HepG2 (cell line): Measurements from ENCODE around the gene AEBP1. TPM values are rescaled to one million over a fixed set of nuclear protein-coding genes. Genes with fewer than 3 reads are reported as not detected.

Experiments used
- ATAC-seq: fragments of 200-7000 bp; cut with Tn5 transposase; 3 replicates; pipeline ENCODE4 v1.9.1; 2020; ENCODE audit warnings: mild to moderate bottlenecking, moderate library complexity
- BruUV-seq: library from RNA; stranded (reverse); fragments of 400-500 nt; replicated peaks from 2 replicates; lab custom pipeline; 2021; lab: Mats Ljungman, UMichigan
- CTCF ChIA-PET: fragments of 300-600 bp; formaldehyde crosslinking; extraction: SDS; loops from one replicate; lab custom pipeline; 2021; ENCODE audit warnings: low total read pairs, inconsistent platforms, low intra/inter-chr PET ratio; lab: Yijun Ruan, JAX
- POLR2A ChIA-PET: fragments of 350-600 bp; sonication (Branson Sonifier 250); formaldehyde crosslinking; loops from one replicate; lab custom pipeline; 2020; ENCODE audit warnings: antibody characterized with exemption, inconsistent platforms; lab: Yijun Ruan, JAX
- DNase-seq: peaks from one replicate; pipeline ENCODE4 v3.0.0-alpha.2; 2015; ENCODE audit warnings: low spot score
- FAIRE-seq: peaks from 3 replicates; lab custom pipeline; 2011; peaks lifted over from hg19 to GRCh38; lab: Jason Lieb, UNC
- H2AFZ ChIP-seq: one replicate; pipeline ENCODE4 v1.6.1; 2011; ENCODE audit warnings: low read length, inconsistent platforms
- H3K27ac ChIP-seq: fragments of 300-600 bp; 3 replicates; pipeline ENCODE4 v1.8.0; 2011; ENCODE audit warnings: mixed run types, mild to moderate bottlenecking, mixed read lengths, low read length, inconsistent platforms; ENCODE audit not compliant: insufficient read depth; ENCODE audit errors: extremely low read length
- H3K27me3 ChIP-seq, 2 experiments: fragments of 200-600 bp in 1 of 2; 2 replicates in 1 of 2; 3 replicates in 1 of 2; pipeline versions ENCODE4 v1.6.0 to v1.8.0; 2011; ENCODE audit warnings: low read length in 2 of 2, mild to moderate bottlenecking in 2 of 2, moderate library complexity in 2 of 2, inconsistent platforms in 1 of 2; ENCODE audit not compliant: insufficient read depth in 2 of 2, control insufficient read depth in 1 of 2
- H3K36me3 ChIP-seq, 2 experiments: fragments of 200-600 bp in 1 of 2; replicated peaks in 1 of 2; 2 replicates in 1 of 2; 3 replicates in 1 of 2; pipeline versions ENCODE4 v1.5.1 to v1.8.0; 2011; ENCODE audit warnings: low read length in 2 of 2, inconsistent platforms in 1 of 2; ENCODE audit not compliant: insufficient read depth in 2 of 2, control insufficient read depth in 1 of 2
- H3K4me1 ChIP-seq: 2 replicates; pipeline ENCODE4 v1.5.1; 2012; ENCODE audit warnings: low read length, inconsistent platforms; ENCODE audit not compliant: insufficient read depth
- H3K4me2 ChIP-seq: 2 replicates; pipeline ENCODE4 v1.6.0; 2011; ENCODE audit warnings: low read depth, low read length, inconsistent platforms
- H3K4me3 ChIP-seq, 3 experiments: fragments of 200-600 bp in 1 of 3; sonication (generic), shearing (Covaris generic) in 1 of 3; replicated peaks in 1 of 3; 2 replicates each; pipeline ENCODE4 v1.5.1; 2011 to 2016; ENCODE audit warnings: low read length in 3 of 3, inconsistent platforms in 2 of 3, low read depth in 2 of 3, mild to moderate bottlenecking in 2 of 3, control low read depth in 1 of 3, mixed read lengths in 1 of 3; ENCODE audit not compliant: insufficient read depth in 1 of 3
- H3K79me2 ChIP-seq: one replicate; pipeline ENCODE4 v1.6.1; 2011; ENCODE audit warnings: low read length, inconsistent platforms; ENCODE audit not compliant: insufficient read depth
- H3K9ac ChIP-seq: 2 replicates; pipeline ENCODE4 v1.6.0; 2011; ENCODE audit warnings: mild to moderate bottlenecking, low read depth, low read length, inconsistent platforms; ENCODE audit not compliant: insufficient read depth
- H3K9me3 ChIP-seq: 2 replicates; pipeline ENCODE4 v1.5.1; 2012; ENCODE audit warnings: mild to moderate bottlenecking, low read length
- H4K20me1 ChIP-seq: 2 replicates; pipeline ENCODE4 v1.6.0; 2011; ENCODE audit warnings: inconsistent platforms, mild to moderate bottlenecking, low read length, moderate library complexity; ENCODE audit not compliant: insufficient read depth
- ADNP ChIP-seq: sonication (generic); formaldehyde crosslinking; IDR thresholded peaks from 2 replicates; pipeline ENCODE4 v1.4.0; 2020; ENCODE audit warnings: missing genetic modification reagents
- BRCA1 ChIP-seq: sonication (generic); formaldehyde crosslinking; IDR thresholded peaks from 2 replicates; pipeline ENCODE4 v1.4.0; 2020; ENCODE audit warnings: missing genetic modification reagents
- CBFB ChIP-seq: sonication (generic); formaldehyde crosslinking; IDR thresholded peaks from 2 replicates; pipeline ENCODE4 v1.4.0; 2020; ENCODE audit warnings: missing genetic modification reagents
- MED8 ChIP-seq: sonication (generic); formaldehyde crosslinking; IDR thresholded peaks from 2 replicates; pipeline ENCODE4 v1.8.1; 2023; ENCODE audit warnings: mild to moderate bottlenecking, missing genetic modification reagents; ENCODE audit not compliant: insufficient replicate concordance
- NFE2L2 ChIP-seq: fragments of 150-350 bp; IDR thresholded peaks from 2 replicates; pipeline ENCODE4 v1.6.1; 2014; ENCODE audit warnings: low read length
- RAD21 ChIP-seq: fragments of 450-650 bp; formaldehyde crosslinking; IDR thresholded peaks from 2 replicates; pipeline ENCODE4 v1.5.0; 2020; ENCODE audit warnings: mild to moderate bottlenecking
- SIX4 ChIP-seq: sonication (generic); formaldehyde crosslinking; IDR thresholded peaks from 2 replicates; pipeline ENCODE4 v1.4.0; 2020; ENCODE audit warnings: missing genetic modification reagents
- SMARCE1 ChIP-seq: fragments of 450-650 bp; IDR thresholded peaks from 2 replicates; pipeline ENCODE4 v1.6.1; 2017; ENCODE audit warnings: borderline replicate concordance
- SNAPC4 ChIP-seq: sonication (generic); formaldehyde crosslinking; IDR thresholded peaks from 2 replicates; pipeline ENCODE4 v1.4.0; 2020; ENCODE audit warnings: mild to moderate bottlenecking, missing genetic modification reagents
- SP1 ChIP-seq, 2 experiments: fragments of 450-650 bp in 1 of 2; sonication (generic) in 1 of 2; formaldehyde crosslinking in 1 of 2; IDR thresholded peaks; 2 replicates each; pipeline versions ENCODE4 v1.4.0 to v1.6.1; 2016 to 2020; ENCODE audit warnings: missing genetic modification reagents in 1 of 2
- SRSF1 ChIP-seq: fragments of 200-400 bp; formaldehyde crosslinking; optimal IDR thresholded peaks from 2 replicates; pipeline ENCODE3; 2017; ENCODE audit warnings: mild to moderate bottlenecking, low read depth, low read length, moderate library complexity
- TSC22D2 ChIP-seq: sonication (generic); formaldehyde crosslinking; IDR thresholded peaks from 2 replicates; pipeline ENCODE4 v1.5.1; 2020; ENCODE audit warnings: missing genetic modification reagents, mild to moderate bottlenecking, borderline replicate concordance
- YY1 ChIP-seq: IDR thresholded peaks from 2 replicates; pipeline ENCODE4 v1.6.1; 2011; ENCODE audit warnings: low read length, low read depth, moderate library complexity, mild to moderate bottlenecking; ENCODE audit not compliant: insufficient read depth, insufficient replicate concordance
- ZBTB7B ChIP-seq: sonication (generic); formaldehyde crosslinking; IDR thresholded peaks from 2 replicates; pipeline ENCODE4 v1.4.0; 2020; ENCODE audit warnings: missing genetic modification reagents
- ZBTB8A ChIP-seq: sonication (generic); formaldehyde crosslinking; IDR thresholded peaks from 2 replicates; pipeline ENCODE4 v1.4.0; 2020; ENCODE audit warnings: mild to moderate bottlenecking, low read depth, missing genetic modification reagents, borderline replicate concordance
- ZNF331 ChIP-seq: sonication (generic); formaldehyde crosslinking; IDR thresholded peaks from 2 replicates; pipeline ENCODE4 v1.4.0; 2020; ENCODE audit warnings: missing genetic modification reagents
- ZSCAN29 ChIP-seq: sonication (generic); formaldehyde crosslinking; conservative IDR thresholded peaks from 2 replicates; pipeline ENCODE4 v1.4.0; 2020; ENCODE audit warnings: mild to moderate bottlenecking, missing genetic modification reagents
- WGBS: methylation state at CpG from one replicate; pipeline ENCODE4 v1.1.6; 2017; ENCODE audit warnings: low lambda C conversion rate; 5-methylcytosine and 5-hydroxymethylcytosine counted together
- in situ Hi-C: cut with HindIII; loops from 2 replicates; pipeline ENCODE4 v1.10.0; 2017; ENCODE audit warnings: low pct_unique_long_range_greater_than_20kb; ENCODE audit not compliant: extremely low pct_ligation_motif_present
- intact Hi-C: fragments of 100-400 bp; cut with micrococcal nuclease; formaldehyde crosslinking; loops from one replicate; pipeline ENCODE4 v1.10.0; 2022; ENCODE audit not compliant: unreplicated experiment
- polyA plus RNA-seq, 8 experiments: library from polyadenylated mRNA; depleted of rRNA in 3 of 8; stranded (reverse) in 7 of 8; unstranded in 1 of 8; fragments of >200 nt; fragmentation: Illumina TruSeq in 4 of 8; extraction: Trizol in 4 of 8; gene quantifications; 2 replicates each; pipeline versions ENCODE4 v1.2.1 to v1.2.3, GENCODE V29; 2011 to 2016; ENCODE audit warnings: low read depth in 4 of 8, missing spikeins in 1 of 8, mixed read lengths in 1 of 8; ENCODE audit not compliant: insufficient read depth in 1 of 8
- total RNA-seq, 5 experiments: library from RNA; depleted of rRNA; stranded (reverse); fragments of >200 nt; fragmentation: Illumina TruSeq; extraction: Trizol; gene quantifications; 2 replicates each; pipeline ENCODE4 v1.2.3, GENCODE V29; 2016; ENCODE audit warnings: low read depth in 1 of 5

The AEBP1 gene
- total and polyA plus RNA-seq, 2 of the 13 experiments (the other 11 are each of a cell fraction or from before 2014, with no cell fraction given): 0.22 to 0.55 TPM

GRCh38 chr7:44072364-44073231 is 31.5 kb upstream of the AEBP1 start:
- Histone ChIP-seq H3K4me1 (peaks cover 34% of the 10 kb centered on the region), H3K27ac (peak overlapping the region; percentile 54), H3K9me3 (no peaks in the 10 kb centered on the region), H3K79me2 (no peaks in the 10 kb centered on the region), H3K27me3 (no peaks in the 10 kb centered on the region), H2AFZ (no peak overlapping the region), H4K20me1 (no peaks in the 10 kb centered on the region), H3K4me2 (peak overlapping the region; percentile 64), H3K4me3 (peak overlapping the region in 1 of 3 experiments; percentile 46; a peak in 1 of 6 replicates), H3K36me3 (peaks cover 8 to 19% of the 10 kb centered on the region in 2 experiments; a peak in 4 of 5 replicates), H3K9ac (no peak overlapping the region)
- BruUV-seq: no TSS peak
- ChIA-PET CTCF (interaction anchor here (1.2 kb wide), 1 partner anchor 124 kb away, joined by 5 read pairs; no protein-coding TSS in a partner anchor), POLR2A (interaction anchor here (0.7 to 1.0 kb wide), 3 partner anchors 8 to 53 kb away, joined by 3 to 4 read pairs (median 3); partner anchors contain the start of gene DBNL)
- intact Hi-C loops: loop anchor here (1.0 to 5.0 kb wide), 3 partner anchors 16 to 124 kb away; no protein-coding TSS in a partner anchor
- ATAC-seq (peak; percentile 81), FAIRE-seq (no peak), DNase-seq (peak; percentile 76)
- 29% methylated on average over 7 of the region's 12 CpGs for WGBS
- in situ Hi-C loops: no loop called here
- TF ChIP-seq SIX4 (CRISPR knock-in tag) (no peak), MED8 (CRISPR knock-in tag) (no peak), ZBTB7B (CRISPR knock-in tag) (peak; percentile 74; the same call in 1 of the 2 replicates), SP1 (IDR thresholded peaks at IDR 0.05) (no peak), SP1 (CRISPR knock-in tag; IDR thresholded peaks at IDR 0.05) (0 out of 2 replicates have a peak, but pooled peaks have one; percentile 22), NFE2L2 (no peak), SNAPC4 (no peak), ZNF331 (CRISPR knock-in tag) (0 out of 2 replicates have a peak, but pooled peaks have one; percentile 5), SMARCE1 (no peak), ZSCAN29 (peak; percentile 45; the same call in 1 of the 2 replicates), ADNP (CRISPR knock-in tag) (no peak), SRSF1 (no peak), TSC22D2 (CRISPR knock-in tag) (no peak), ZBTB8A (CRISPR knock-in tag) (no peak), BRCA1 (no peak), CBFB (no peak), YY1 (peak; percentile 10), RAD21 (CRISPR knock-in tag) (peak; percentile 66)
